ENCODE measurements around the gene ADAMTS9.

Gene ADAMTS9

DNA sequence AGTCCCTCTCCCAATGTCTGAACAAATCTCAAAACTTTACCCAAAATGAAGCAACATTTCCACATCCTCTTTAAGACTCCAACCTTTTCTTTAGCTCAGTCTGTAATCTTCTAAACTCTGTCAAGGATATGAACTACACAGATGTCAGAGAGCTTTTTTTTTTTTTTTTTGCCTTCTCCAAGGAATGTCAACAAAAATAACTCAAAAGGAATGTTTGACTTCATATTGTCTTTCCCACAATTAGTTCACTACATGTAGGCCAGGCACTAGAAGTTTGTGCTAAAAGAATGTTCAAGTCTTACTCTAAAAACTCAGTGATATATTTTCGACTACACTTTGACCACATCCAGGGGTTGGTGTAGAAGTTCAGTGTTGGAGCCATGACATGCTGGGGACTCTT, 37.1 kb downstream of the ADAMTS9 start:
- no peak for FAIRE-seq

DNA sequence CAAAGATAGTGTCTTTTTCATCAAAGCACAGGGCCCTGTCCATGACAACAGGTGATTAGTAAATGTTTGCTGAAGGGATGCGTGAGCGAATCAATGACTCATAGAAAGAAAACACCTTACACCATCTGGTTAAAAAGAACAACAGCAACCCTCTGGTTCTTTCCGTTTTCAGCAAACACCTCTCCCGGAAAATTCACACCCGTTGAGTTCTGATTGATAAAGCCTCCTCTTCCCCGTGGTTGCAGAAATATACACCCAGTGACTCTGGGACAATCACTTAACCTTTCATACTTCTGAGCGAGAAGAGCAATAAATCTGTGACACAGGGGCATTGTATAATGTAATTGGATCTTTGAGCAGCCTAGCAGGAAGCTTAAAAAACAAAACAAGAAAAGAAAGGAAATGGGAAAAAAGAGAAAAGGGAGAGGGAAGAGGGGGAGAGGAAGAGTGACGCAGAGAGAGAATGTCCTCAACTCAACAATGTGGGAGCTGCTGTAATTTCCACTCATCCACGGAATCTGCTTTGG, 37.6 kb downstream of the ADAMTS9 start:
- no peak for FAIRE-seq

DNA sequence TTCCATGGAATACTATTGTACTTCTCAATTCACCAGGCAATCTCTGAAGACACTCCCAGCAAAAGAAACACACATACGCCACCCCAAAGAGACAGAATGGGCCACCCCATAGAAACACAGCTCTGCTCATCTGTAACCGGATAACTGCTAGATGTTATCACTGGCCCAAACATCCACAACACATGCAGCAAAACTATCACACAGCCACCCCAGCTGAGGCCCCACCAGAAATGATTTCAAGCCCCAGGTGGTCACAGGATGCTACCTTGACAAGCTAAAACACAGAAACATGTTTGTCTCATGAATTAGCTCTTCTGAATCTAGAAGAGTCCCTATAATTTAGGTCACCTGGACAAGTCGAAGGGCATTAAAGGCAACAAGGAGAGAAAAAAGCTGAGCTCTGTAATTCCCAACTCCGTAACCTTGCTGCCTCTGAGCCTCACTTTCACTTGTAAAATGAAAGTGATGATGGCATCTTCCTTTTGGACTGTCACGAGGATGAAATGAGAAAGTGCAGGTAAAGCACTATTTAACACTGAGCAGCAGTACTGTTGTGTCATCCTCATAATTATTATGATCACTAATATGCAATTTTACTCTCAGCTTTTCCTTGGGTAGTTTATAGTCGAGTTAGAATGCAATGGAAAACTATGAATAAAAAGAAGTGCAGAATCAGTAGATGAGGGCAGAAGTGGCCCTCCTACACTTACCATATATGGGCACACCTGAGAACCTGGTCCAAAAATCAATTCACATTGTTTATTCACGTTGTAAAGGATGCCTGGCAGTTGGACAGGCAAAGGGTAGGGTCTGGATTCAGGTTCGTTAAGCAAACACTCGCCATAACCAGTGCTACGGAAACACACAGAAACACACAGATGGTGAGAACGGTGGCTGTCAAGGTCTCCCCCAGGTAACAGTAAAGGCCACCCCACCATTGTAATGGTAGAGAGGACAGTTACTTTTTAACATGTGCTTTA, 38.6 kb downstream of the ADAMTS9 start:
- no peak for FAIRE-seq

DNA sequence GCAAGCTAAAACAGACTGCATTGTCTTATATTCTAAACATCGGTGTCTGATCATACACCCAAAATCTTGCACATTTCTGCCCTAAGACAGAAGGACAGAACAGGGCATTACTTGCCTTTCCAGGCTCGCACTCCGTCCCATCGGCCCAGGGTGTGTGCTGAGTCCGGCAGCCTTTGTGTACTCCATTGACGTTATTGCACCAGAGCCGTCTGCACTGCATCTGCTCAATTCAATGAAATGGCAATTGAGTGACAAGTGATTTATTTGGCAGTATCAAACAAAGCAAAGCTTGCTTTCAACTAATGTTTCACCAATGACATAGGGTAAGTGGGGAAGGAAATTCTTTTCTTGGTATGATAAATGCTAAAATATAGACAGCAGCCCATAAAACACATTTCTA, 40.0 kb downstream of the ADAMTS9 start:
- FAIRE-seq, result no peak

DNA sequence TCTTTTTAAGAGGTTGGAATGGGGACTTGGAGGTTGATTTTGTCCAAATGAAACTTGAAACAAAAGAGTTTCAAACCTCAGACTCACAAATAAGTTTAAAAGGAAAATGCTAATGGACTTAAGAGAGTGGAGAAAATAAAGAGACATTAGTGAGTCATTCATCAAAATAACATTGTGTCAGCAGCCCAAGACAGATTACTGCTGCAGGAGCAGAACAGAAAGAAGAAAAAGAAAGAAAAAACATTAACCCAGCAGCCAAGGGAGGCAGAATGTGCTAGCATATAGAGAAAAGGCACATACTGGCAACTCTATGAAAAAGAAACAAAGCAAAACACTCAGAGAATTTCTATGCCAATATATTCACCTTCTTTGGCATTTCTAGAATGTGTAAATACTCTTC, 42.6 kb downstream of the ADAMTS9 start:
- no peak for FAIRE-seq

DNA sequence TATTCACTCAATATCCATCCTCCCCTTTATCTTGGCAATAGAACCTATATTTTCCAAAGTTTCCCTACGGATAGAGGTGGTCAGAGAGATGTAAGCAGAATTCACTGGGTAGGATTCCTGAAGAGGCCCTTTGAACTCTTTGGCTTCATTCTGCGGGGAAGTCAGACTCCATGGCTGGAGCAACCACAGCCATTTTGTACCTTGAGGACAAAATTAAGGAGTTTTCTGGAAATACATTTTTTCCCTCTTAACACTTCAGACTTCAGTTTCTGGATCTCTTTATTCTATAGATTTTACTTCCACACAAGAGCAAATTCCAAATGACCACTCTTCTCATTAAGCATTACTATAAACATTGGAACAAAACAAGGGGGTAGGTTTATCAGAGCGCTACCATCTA, 43.3 kb downstream of the ADAMTS9 start:
- no peak for FAIRE-seq

DNA sequence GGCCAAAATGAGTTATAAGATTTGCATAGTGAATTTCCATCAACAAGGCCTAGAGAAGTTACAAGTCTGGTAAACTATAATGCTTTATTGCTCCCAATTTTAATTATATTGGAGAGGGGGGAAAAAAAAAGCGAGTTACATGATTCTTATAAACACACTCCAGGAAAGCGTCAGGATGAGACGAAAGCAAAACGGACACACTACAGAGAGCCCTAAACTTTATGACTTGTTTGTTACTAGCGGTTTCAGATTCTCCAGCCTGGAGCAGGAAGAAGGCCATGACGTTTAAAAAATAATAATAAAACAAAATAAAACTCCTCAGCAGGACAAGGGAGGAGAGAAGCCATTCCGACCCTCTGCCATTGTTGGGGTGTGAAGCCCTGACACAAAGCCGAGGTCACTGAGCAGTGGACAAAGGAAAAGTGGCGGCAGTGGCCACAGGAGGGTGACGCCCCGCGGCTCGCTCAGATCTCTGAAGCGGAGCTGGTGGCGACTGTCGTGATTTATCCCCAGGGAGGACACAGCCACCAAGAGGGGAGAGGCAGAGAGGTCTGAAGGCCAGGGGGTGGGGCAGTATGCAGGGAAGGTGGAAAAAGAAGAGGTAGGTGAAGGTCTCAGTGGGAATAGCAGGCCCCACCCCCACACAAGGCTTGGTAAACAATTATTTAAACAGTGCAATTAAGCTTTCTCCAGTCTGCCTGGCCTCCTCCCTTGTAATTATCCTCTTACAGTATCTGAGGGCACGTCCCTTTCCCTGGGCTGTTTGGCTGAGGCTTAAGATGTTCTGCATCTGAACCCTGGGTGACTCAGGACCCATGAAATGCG, 45.3 kb downstream of the ADAMTS9 start:
- FAIRE-seq, result no peak

DNA sequence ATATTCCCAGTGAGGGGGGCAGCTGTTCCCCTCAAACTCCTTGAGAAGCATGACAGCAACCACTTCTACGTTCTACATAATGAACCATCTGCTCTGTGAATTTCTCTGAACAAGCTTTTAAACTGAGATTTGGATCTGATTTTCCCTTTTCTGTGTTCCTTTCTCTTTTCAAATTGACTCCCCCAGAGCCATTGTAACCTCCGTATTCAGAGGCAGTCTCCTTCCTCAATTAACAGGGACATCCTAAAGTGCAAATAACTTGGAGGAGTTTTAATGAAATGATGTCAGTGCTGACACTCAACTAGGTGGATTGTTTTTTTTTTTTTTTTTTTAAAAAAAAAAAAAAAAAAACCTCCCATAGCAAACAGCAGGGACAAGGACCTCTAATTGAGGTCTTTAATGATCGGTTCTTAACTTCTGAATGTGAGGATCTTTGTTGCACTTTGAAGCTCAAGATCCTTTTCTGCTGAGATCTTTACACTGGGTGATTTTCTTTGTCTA, 48.8 kb downstream of the ADAMTS9 start:
- FAIRE-seq, result no peak

DNA sequence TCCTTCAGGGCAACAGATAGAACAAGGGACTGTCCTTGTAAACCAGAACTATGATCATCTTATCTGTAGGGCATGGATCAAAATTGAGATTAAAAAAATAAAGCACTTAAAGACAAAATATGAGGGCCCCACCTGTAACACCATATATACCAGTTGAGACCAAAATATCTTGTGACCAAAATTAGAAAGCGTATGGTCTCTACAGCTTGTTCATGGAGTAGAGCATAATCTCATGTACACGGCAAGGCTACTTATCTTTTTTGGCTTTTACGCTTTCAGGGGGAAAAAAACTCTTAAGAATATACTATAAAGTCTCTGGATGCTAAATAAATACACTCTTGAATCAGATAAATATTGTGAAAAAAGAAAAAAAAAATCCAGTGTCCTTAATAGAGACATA, 49.3 kb downstream of the ADAMTS9 start:
- FAIRE-seq, result no peak

DNA sequence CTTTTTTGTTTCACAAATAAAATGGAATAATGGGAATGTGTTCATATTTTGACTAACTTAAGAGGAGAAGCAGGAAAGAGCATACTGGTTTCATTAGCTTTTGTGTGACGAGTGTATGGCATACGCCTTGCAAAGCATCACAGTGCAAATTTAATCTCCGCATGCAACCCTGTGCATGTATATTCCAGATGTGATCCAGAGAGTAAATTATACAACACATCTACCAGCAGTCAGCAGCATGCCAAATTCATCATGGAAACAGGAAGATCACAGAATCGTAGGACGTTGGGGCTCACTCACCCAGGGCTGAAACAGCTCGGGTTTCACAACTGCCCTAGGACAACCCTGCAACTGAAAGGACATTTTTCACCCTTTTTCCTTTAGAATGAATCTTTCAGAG, 53.4 kb downstream of the ADAMTS9 start:
- no peak for FAIRE-seq

DNA sequence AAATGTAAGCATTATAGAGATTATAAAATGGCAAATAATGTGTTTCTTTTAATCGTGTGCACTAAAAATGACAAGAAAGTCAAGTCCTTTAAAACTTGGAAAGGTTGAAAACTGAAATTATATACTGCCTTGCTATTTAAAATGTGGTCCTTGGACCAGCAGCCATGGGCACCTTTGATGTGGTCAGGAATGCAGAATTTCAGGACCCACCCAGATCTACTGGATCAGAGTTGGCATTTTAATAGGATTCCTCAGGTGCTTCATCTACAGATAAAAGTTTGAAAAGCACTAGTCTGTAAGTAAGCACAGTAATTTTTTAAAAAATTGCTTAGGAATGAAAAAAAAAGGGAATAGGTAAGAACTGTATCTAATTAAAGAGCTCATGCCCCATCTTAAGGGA, 55.8 kb downstream of the ADAMTS9 start:
- no peak for FAIRE-seq

DNA sequence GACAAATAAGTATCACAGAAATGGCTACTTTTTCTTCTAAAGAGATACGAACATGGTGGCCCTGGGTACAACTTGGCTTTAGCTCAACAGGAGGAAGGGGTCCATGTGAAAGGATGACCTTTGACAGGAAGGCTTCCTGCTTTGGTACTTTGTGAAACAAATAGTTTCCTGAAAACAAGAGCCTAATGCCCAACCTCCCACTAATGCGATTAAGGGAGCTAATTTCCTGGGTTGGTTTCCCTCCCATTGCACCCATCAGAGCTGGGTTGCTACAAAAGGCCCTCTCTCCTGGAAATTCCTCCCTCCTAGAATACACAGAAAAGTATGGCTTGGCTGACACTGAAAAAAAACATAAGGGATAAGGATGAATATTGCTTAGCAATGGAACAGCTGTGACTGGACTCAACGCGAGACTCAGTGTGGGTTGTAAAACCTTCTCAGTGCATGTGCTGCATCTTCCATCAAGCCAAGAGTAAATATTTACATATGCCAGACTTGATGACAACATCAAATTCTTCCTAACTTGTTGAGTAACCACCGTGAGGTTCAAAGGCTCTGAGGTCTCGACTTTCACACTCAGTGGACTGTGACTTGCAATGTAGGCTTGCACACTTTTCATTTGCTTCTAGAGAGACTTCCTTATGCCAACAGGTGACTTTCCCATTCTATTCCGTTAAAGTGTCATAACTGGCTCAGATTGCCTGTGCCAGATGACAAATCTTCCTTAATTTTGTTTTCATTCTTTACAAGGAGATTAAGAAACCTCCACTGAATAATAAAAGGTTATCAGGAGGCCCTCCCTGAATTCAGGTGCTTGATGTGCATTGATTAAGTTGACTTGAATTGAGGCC, 60.1 kb downstream of the ADAMTS9 start:
- FAIRE-seq, result no peak

DNA sequence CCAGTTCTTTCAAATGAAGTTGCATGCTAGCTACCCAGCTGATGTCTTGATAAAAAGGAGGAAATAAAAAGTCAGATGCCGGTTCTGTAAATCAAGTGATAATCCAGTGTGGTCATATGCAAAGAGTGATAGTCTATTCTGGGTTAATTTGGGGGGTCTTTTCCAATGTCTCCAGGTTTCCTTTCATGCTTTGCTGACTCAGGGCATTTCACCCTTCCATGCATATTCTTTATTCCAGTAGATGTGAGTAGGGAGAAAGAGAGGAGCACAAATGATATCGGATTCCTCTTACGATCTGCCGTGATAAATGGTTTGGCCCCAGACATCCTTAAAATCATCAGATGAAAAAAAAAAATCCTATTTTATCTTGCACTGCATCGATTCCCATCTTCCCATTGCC, 60.8 kb downstream of the ADAMTS9 start:
- FAIRE-seq, result no peak

DNA sequence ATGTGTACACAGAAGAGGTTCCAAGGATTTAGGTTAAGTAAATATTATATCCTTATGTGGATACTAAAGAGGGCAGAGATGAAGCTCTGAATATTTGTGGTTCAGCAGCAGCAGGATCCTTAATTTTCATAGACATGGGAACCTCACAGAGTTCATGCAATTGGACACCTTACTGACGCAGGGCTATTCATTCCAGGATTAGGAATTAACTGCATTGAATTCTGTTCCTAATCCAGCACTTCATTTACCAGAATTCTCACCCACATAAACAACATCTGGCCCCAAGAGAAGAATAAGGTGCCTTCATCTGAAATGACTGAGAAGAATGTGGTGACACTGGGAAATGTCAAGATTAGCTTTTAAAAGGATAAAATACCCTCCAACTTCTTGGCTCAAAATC, 62.4 kb downstream of the ADAMTS9 start:
- FAIRE-seq, result no peak

DNA sequence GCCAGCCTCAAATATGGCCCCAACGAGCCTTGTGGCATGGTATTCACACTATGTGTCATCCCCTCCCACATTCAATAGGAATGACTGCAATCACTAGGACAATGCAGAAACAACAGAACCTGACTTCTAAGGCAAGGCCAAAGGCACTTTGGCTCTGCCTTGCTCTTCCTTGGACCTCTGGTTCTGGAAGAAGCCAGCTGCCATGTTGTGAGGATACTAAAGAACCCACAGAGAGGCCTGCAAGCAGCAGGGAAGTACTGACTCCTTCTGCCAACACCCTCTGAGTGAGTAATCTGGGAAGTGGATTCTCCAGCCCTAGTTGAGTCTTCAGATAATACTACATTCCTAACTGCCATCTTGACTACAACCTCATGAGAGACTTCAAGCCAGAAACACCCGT, 64.7 kb downstream of the ADAMTS9 start:
- FAIRE-seq, result no peak

DNA sequence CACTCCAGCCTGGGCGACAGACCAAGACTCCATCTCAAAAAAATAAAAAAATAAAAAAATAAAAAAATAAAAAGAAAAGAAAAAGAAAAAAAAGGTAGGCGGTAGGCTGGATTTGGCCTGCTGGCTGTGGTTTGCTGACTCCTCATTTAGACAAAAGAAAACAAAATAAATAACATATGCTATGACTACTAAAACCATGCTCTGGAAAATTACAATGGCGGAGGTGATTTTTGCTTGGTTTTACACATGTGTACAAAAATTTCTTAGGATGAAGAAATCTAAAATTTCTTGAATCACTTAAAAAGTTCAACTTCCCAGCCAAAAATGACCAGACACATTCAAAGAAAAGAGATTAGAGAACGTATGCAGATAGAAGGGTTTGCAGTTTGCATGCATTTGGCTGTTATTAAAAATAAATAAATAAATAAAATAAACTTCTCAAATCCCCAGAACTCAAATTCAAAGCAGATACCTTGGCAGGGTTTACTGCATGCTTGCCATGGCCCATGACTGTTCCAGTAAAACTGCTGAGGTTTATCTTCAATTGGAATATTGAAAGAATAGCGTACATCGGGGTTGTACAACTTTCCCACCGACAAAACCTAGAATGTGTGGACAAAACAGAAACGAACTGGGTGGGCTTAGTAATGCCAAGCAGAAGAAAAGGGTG, 65.9 kb downstream of the ADAMTS9 start:
- no peak for FAIRE-seq

DNA sequence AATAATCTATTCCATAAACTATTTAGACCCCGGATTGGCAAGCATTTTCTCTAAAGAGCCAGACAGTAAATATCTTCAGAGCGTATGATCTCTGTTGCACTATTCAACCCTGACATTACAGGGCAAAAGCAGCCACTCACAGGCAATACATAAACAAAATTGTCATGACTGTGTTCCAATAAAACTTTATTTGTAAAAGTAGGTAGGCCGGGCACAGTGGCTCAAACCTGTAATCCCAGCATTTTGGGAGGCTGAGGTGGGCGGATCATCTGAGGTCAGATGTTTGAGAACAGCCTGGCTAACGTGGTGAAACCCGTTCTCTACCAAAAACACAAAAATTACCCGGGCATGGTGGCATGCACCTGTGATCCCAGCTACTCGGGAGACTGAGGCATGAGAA, 66.5 kb downstream of the ADAMTS9 start:
- no peak for FAIRE-seq

DNA sequence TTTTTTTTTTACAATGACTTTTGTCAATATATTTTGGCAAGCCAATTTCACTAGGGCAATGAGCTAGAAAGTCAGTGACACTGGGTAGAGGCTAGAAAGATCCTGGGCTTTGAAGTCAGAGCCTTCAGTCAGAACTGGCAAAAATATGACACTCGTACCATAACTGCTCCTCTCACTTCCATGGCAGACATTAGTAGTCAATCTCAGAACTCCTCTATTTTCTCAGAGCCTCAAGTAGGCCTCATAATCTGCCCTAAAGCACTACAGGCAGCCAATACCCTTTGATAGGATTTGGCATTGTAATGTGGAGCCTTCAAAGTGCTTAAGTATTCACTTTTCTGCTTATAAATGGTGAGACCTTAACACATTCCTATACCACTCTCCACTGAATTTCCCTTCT, 67.8 kb downstream of the ADAMTS9 start:
- no peak for FAIRE-seq

DNA sequence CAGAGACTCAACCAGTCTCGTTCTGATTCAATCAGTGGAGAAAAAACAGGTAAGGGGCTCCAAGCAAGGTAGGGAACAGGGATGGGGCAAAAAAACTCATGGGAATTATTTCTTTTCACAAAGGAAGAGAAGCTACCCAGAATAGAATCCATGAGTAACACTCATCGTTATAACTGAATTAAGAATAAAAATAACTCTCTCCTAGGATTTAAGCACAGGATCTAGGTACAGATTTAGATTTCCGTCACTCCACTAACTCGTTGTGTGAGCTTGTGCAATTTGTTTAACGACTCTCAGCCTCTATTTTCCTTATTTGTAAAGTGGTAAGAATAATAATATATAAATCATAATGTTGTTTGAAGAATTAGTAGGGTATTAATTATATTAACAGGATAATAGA, 68.6 kb downstream of the ADAMTS9 start:
- no peak for FAIRE-seq

DNA sequence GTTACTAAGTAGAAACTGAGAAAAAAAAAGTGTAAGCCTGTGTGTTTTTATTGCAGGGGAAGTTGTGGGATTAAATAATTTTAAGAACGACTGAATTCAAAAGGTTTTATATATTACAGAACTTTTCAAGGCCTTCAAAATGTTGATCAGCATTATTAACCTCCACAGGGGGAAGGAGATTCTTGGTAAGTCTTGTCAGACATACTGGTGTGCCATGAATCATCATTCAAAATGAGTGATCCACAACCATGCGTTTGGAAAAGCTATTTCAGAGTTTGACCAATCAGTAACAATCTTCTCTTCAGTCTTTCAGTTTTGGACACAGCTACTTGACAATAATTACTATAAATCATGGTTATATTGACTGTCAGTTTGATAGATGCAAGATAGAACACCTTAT, 70.2 kb downstream of the ADAMTS9 start:
- no peak for FAIRE-seq

DNA sequence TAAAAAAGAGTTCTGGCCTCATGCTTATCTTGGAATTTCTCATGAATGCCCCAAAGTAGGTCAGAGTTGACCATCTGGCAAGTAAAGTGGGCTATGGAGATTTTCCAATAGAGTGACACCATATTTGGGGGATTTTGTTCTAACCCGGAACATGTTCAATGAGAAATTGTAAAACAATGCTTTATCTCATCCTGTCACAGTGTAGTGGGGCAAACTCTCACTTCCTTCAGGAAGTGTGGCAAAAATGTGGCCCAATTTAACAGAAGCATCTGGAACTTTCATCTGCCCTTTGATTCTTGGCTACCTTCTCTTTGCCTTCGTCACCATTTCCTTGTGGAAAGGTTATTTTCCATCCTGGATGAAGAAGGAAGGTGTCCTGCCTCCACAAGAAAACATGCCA, 70.8 kb downstream of the ADAMTS9 start:
- no peak for FAIRE-seq

DNA sequence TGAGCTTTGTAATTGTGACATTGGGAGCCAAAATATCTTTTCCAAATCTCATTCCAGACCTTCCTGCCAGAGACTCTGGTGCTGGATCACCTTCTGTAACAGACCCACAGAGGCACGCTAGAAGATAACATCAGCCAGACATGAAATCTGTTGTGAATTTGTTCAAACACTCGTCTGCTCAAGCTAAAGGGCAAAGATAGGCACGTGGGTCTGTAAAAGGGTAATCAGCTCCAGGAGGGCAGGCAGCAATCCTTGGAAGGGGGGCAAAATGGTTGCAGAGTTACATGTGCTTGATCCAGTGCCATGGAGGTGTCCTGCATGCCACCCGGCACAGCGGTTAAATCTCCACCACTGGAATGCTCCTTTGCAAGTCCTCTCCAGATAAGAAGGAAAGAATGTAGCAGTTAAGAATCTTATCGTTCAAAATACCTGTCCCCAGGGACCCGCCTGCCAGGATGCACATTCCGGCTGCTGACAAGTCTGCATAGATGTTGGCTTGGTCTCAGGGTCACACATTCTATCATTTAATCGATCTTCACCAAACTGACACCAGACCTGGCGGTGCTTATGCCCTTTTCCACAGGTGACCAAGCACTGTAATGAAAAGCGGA, 74.8 kb downstream of the ADAMTS9 start:
- no peak for FAIRE-seq
